Mesothelial cell of epicardium (in vitro differentiated cells): ENCODE data around the gene SGTB. TPM values are rescaled to one million over a fixed set of nuclear protein-coding genes. Genes with fewer than 3 reads are reported as not detected.

Source experiments
- DNase-seq, 2 experiments: peaks; one replicate each; pipeline ENCODE4 v3.0.0; 2021; ENCODE audit warnings: low spot score in 2 of 2; ENCODE audit not compliant: unreplicated experiment in 2 of 2
- H3K27ac Mint-ChIP-seq: 2 replicates; pipeline ENCODE4 v1.8.0; 2021; ENCODE audit warnings: mixed read lengths
- H3K27me3 Mint-ChIP-seq: 2 replicates; pipeline ENCODE4 v1.8.0; 2021; ENCODE audit warnings: low read depth, mixed read lengths
- H3K36me3 Mint-ChIP-seq: 2 replicates; pipeline ENCODE4 v1.8.0; 2021; ENCODE audit warnings: mixed read lengths
- H3K4me1 Mint-ChIP-seq: 2 replicates; pipeline ENCODE4 v1.8.0; 2021; ENCODE audit warnings: mixed read lengths
- H3K4me3 Mint-ChIP-seq: 2 replicates; pipeline ENCODE4 v1.8.0; 2021; ENCODE audit warnings: mild to moderate bottlenecking, moderate library complexity, mixed read lengths
- H3K9me3 Mint-ChIP-seq: 2 replicates; pipeline ENCODE4 v1.8.0; 2021; ENCODE audit warnings: mixed read lengths
- total RNA-seq: library from RNA; stranded (reverse); gene quantifications from 3 replicates; pipeline ENCODE4 v1.2.1, GENCODE V29; 2021
- TF ChIP-seq, protein P1 (sequence below): fragments of 200-600 bp; sonication (generic); IDR thresholded peaks from one replicate; pipeline ENCODE4 v1.5.0; 2021; ENCODE audit warnings: antibody characterized with exemption; ENCODE audit not compliant: unreplicated experiment

SGTB gene
- total RNA-seq, 1 donor from 2014 or later: 9.4 TPM

DNA sequence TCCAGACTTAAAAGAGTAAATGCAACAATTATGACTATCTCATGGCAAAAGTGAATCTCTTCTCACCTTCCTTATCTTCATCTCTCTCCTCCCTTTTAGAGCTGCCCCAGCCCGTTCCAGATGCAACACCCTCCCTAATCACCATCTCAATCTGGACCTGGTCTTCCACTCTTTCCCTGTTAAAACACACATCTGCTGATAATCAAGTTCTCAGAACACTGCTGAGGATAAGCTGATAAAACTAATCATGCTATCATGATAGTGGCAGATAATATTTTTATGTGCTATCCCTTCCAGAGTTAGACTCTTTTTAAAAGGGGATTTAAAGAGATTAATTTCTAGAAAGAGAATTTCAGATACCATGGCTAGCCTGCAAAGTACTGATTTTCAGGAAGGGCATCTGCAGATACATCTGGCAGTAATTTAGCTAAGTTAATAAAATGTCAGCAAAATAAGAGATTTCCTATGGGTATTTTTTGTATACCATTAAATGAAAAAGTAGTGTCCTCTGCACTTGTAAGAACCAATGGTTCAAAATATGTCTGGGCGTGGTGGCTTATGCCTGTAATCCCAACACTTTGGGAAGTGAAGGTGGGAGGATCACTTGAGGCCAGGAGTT lies 17.2 kb downstream of the SGTB start:
- H3K27me3 Mint-ChIP-seq: no peaks in the 10 kb centered on the region
- TF ChIP-seq, protein P1, sequence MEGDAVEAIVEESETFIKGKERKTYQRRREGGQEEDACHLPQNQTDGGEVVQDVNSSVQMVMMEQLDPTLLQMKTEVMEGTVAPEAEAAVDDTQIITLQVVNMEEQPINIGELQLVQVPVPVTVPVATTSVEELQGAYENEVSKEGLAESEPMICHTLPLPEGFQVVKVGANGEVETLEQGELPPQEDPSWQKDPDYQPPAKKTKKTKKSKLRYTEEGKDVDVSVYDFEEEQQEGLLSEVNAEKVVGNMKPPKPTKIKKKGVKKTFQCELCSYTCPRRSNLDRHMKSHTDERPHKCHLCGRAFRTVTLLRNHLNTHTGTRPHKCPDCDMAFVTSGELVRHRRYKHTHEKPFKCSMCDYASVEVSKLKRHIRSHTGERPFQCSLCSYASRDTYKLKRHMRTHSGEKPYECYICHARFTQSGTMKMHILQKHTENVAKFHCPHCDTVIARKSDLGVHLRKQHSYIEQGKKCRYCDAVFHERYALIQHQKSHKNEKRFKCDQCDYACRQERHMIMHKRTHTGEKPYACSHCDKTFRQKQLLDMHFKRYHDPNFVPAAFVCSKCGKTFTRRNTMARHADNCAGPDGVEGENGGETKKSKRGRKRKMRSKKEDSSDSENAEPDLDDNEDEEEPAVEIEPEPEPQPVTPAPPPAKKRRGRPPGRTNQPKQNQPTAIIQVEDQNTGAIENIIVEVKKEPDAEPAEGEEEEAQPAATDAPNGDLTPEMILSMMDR: no peak
- peaks cover 6% of the 10 kb centered on the region for H3K36me3 Mint-ChIP-seq
- H3K27ac Mint-ChIP-seq: no peak overlapping the region
- H3K4me1 Mint-ChIP-seq: no peaks in the 10 kb centered on the region
- H3K9me3 Mint-ChIP-seq: no peaks in the 10 kb centered on the region
- H3K4me3 Mint-ChIP-seq: no peak overlapping the region
- no peak for DNase-seq

DNA sequence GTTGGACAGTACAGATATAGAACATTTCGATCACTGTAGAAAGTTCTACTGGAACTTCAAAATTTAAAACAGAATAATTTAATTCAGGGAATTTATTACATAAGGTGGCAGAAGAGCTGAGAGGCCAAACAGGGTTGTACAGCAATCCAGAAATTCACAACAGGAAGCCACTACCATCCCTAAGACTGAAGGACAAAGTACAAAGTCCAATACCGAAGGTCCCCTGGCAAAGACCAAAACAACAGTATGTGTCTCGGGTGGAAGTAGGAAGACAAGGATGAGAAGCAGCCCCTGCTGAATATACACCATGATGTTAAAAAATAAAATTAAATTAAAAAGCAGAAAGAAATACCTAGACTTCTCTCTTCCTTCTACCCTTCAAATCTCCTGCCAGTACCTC lies 19.9 kb downstream of the SGTB start:
- no peak overlapping the region for H3K4me3 Mint-ChIP-seq
- H3K27me3 Mint-ChIP-seq: no peaks in the 10 kb centered on the region
- no peak overlapping the region for H3K27ac Mint-ChIP-seq
- no peaks in the 10 kb centered on the region for H3K4me1 Mint-ChIP-seq
- H3K36me3 Mint-ChIP-seq: peaks cover 15% of the 10 kb centered on the region
- DNase-seq: no peak
- H3K9me3 Mint-ChIP-seq: no peaks in the 10 kb centered on the region
- TF ChIP-seq, protein P1: no peak

DNA sequence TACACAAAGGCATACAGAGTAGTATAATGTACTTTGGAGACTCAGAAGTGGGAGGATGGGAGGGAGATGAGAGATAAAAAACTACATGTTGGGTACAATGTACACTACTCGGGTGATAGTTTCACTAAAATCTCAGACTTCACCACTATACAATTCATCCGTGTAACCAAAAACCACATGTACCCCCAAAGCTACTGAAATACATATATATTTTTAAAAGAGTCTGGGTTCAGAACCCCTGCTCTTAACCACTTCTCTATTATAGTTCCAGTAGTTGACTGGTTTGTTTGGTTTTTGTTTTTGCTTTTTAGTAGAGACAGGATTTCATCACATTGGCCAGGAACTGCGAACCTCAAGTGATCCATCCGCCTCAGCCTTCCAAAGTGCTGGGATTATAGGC lies 22.6 kb downstream of the SGTB start:
- no peaks in the 10 kb centered on the region for H3K27me3 Mint-ChIP-seq
- H3K4me1 Mint-ChIP-seq: no peaks in the 10 kb centered on the region
- TF ChIP-seq, protein P1: no peak
- H3K27ac Mint-ChIP-seq: no peak overlapping the region
- no peak overlapping the region for H3K4me3 Mint-ChIP-seq
- no peak for DNase-seq
- peaks cover 15% of the 10 kb centered on the region for H3K36me3 Mint-ChIP-seq
- no peaks in the 10 kb centered on the region for H3K9me3 Mint-ChIP-seq

DNA sequence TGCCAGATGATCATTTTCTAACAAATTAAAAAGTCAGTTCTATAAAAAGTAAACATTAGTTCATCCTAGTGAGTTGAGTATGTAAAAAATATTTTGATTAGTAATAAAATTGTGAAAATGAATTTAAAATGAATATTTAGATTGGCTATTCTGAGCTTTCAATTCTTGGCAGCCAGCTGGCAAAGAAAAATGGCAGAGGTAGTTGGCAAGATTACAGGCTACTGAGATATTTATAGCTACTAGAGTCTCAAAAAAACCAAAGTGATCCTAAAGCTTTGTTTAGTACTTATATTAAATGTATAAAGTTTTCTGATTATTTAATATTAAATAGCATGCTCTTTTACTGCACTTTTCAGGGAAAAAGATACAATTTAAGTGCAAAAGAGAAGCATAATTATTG lies 25.0 kb downstream of the SGTB start:
- no peak overlapping the region for H3K4me3 Mint-ChIP-seq
- no peak overlapping the region for H3K27ac Mint-ChIP-seq
- H3K27me3 Mint-ChIP-seq: no peaks in the 10 kb centered on the region
- H3K4me1 Mint-ChIP-seq: no peaks in the 10 kb centered on the region
- H3K9me3 Mint-ChIP-seq: no peaks in the 10 kb centered on the region
- TF ChIP-seq, protein P1: no peak
- H3K36me3 Mint-ChIP-seq: peaks cover 13% of the 10 kb centered on the region
- DNase-seq: no peak

DNA sequence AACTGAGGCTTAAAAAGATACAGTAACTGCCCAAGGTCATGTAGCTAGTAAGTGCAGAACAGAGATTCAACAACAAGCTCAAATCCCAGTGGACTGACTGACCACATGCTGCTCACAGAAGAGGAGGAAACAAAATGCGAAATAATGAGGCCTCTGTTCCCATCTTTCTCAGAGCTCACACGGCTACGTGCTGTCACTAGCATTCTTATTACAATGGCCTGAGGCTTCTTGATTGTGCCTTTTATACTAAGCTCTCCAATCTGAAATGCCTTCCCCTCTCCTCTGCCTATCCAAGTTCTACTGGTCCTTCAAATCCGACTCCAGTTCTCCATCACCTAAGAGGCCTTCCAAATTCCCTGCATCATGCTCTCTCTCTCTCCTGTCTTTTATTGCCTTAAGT lies 26.0 kb downstream of the SGTB start:
- no peak overlapping the region for H3K4me3 Mint-ChIP-seq
- no peak overlapping the region for H3K27ac Mint-ChIP-seq
- DNase-seq: no peak
- H3K27me3 Mint-ChIP-seq: no peaks in the 10 kb centered on the region
- H3K9me3 Mint-ChIP-seq: no peaks in the 10 kb centered on the region
- TF ChIP-seq, protein P1: no peak
- peaks cover 13% of the 10 kb centered on the region for H3K36me3 Mint-ChIP-seq
- H3K4me1 Mint-ChIP-seq: no peaks in the 10 kb centered on the region
